Ovary (tissue), 3 donors: Measurements from ENCODE around the gene GRIK4.

ENCODE experiments used
- CTCF ChIP-seq, 3 donors: fragments of 450-650 bp in 2 of 3; fragments of 200-600 bp in 1 of 3; IDR thresholded peaks; one replicate each; pipeline versions ENCODE4 v1.5.1 to v1.8.0; 2016 to 2022; ENCODE audit warnings: antibody characterized with exemption in 3 of 3, mild to moderate bottlenecking in 1 of 3
- POLR2A ChIP-seq: fragments of 450-650 bp; IDR thresholded peaks from one replicate; pipeline ENCODE4 v1.6.1; 2017; ENCODE audit warnings: antibody characterized with exemption, mild to moderate bottlenecking, moderate library complexity
- donor health status: DM: no; HTN: no; CAD: no.

GRCh38 chr11:120657306-120658070 is 145.9 kb downstream of the GRIK4 start:
- TF ChIP-seq CTCF (IDR thresholded peaks at IDR 0.05) (no peak), POLR2A (no peak)
